Ovary (tissue), 3 donors: ENCODE measurements around the gene TIMM21.

Experiments
- CTCF ChIP-seq, 3 donors: fragments of 450-650 bp in 2 of 3; fragments of 200-600 bp in 1 of 3; IDR thresholded peaks; one replicate each; pipeline versions ENCODE4 v1.5.1 to v1.8.0; 2016 to 2022; ENCODE audit warnings: antibody characterized with exemption in 3 of 3, mild to moderate bottlenecking in 1 of 3
- POLR2A ChIP-seq: fragments of 450-650 bp; IDR thresholded peaks from one replicate; pipeline ENCODE4 v1.6.1; 2017; ENCODE audit warnings: antibody characterized with exemption, mild to moderate bottlenecking, moderate library complexity
- donor health status: DM: no; HTN: no; CAD: no.

DNA sequence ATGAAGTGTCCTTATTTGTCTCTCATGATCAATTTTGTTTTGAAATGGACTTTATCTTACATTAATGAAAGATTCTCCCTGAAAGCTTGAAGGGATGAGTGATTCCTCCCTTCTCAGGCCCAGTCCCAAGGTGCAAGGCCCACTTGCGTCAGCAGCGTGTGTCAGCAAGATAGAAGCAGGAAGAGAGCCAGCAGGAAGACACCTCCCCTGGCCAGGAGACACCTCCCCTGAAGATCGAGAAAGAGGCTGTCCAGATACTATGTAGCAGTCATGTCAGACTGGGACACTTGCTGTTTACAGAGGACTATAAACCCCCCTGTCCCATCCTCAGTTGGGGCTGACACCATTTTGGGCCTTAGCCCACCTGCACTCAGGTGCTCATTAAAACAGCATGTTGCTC lies 38.3 kb downstream of the TIMM21 start:
- TF ChIP-seq CTCF (IDR thresholded peaks at IDR 0.05) (no peak), POLR2A (no peak)
